SK-N-SH (cell line): Measurements from ENCODE around the gene PCDHGA5. TPM values are rescaled to one million over a fixed set of nuclear protein-coding genes. Genes with fewer than 3 reads are reported as not detected.

ENCODE experiments used
- CTCF ChIA-PET: fragments of 300-600, 350-600 bp; formaldehyde crosslinking; extraction: SDS; loops from one replicate; lab custom pipeline; 2021; lab: Yijun Ruan, JAX
- POLR2A ChIA-PET: fragments of 350-600 bp; sonication (Branson Sonifier 250); formaldehyde crosslinking; extraction: SDS; loops from one replicate; lab custom pipeline; 2020; ENCODE audit warnings: antibody characterized with exemption, inconsistent platforms; lab: Yijun Ruan, JAX
- DNase-seq: peaks from one replicate; pipeline ENCODE4 v3.0.0; 2012
- H2AFZ ChIP-seq: fragments of 200-600 bp; sonication (generic); 2 replicates; pipeline ENCODE4 v1.8.1; 2016; ENCODE audit warnings: antibody characterized with exemption, mild to moderate bottlenecking, low read depth
- H3F3A ChIP-seq: fragments of 200-600 bp; sonication (generic); replicated peaks from 2 replicates; pipeline ENCODE3; 2016; ENCODE audit warnings: antibody characterized with exemption, mild to moderate bottlenecking; ENCODE audit not compliant: insufficient read depth
- H3K27ac ChIP-seq, 2 experiments: fragments of 200-500 bp in 1 of 2; fragments of 200-600 bp in 1 of 2; sonication (Bioruptor generic) in 1 of 2; sonication (generic), shearing (Covaris generic) in 1 of 2; 2 replicates each; pipeline versions ENCODE4 v1.5.1 to v1.6.1; 2014 to 2016; ENCODE audit warnings: low read depth in 2 of 2, inconsistent platforms in 1 of 2, low read length in 1 of 2, mild to moderate bottlenecking in 1 of 2, mixed read lengths in 1 of 2
- H3K27me3 ChIP-seq: fragments of 200-600 bp; sonication (generic), shearing (Covaris generic); 2 replicates; pipeline ENCODE4 v1.6.1; 2016; ENCODE audit warnings: mixed run types; ENCODE audit not compliant: insufficient read depth
- H3K36me3 ChIP-seq, 2 experiments: fragments of 200-500 bp in 1 of 2; fragments of 200-600 bp in 1 of 2; sonication (Bioruptor generic) in 1 of 2; sonication (generic) in 1 of 2; replicated peaks in 1 of 2; 2 replicates each; pipeline versions ENCODE3 to v1.5.1; 2014 to 2016; ENCODE audit warnings: low read length in 1 of 2, mild to moderate bottlenecking in 1 of 2; ENCODE audit not compliant: insufficient read depth in 2 of 2, control insufficient read depth in 1 of 2
- H3K4me1 ChIP-seq, 2 experiments: fragments of 200-500 bp in 1 of 2; fragments of 200-600 bp in 1 of 2; sonication (Bioruptor generic) in 1 of 2; sonication (generic), shearing (Covaris generic) in 1 of 2; 2 replicates each; pipeline versions ENCODE4 v1.5.1 to v1.6.1; 2014 to 2016; ENCODE audit warnings: low read depth in 1 of 2, low read length in 1 of 2, mixed run types in 1 of 2; ENCODE audit not compliant: insufficient read depth in 2 of 2, control insufficient read depth in 1 of 2
- H3K4me2 ChIP-seq: fragments of 200-600 bp; sonication (generic), shearing (Covaris generic); 2 replicates; pipeline ENCODE4 v1.6.1; 2017; ENCODE audit warnings: mixed run types
- H3K4me3 ChIP-seq, 2 experiments: fragments of 200-500 bp in 1 of 2; fragments of 200-600 bp in 1 of 2; sonication (Bioruptor generic) in 1 of 2; sonication (generic), shearing (Covaris generic) in 1 of 2; 2 replicates each; pipeline versions ENCODE4 v1.5.1 to v1.8.1; 2014 to 2016; ENCODE audit warnings: low read depth in 2 of 2, inconsistent platforms in 1 of 2, low read length in 1 of 2, mild to moderate bottlenecking in 1 of 2, mixed read lengths in 1 of 2, moderate library complexity in 1 of 2
- H3K79me2 ChIP-seq: fragments of 200-600 bp; sonication (generic); 2 replicates; pipeline ENCODE4 v1.8.1; 2017; ENCODE audit warnings: mild to moderate bottlenecking; ENCODE audit not compliant: insufficient read depth
- H3K9ac ChIP-seq: fragments of 200-600 bp; sonication (generic); 2 replicates; pipeline ENCODE4 v1.6.1; 2017; ENCODE audit warnings: mixed run types
- H3K9me2 ChIP-seq: fragments of 200-600 bp; sonication (generic); 2 replicates; pipeline ENCODE4 v1.6.1; 2017; ENCODE audit warnings: mixed run types
- H3K9me3 ChIP-seq: fragments of 200-600 bp; sonication (generic); 2 replicates; pipeline ENCODE4 v1.6.1; 2017; ENCODE audit warnings: mixed run types, mild to moderate bottlenecking, moderate library complexity
- H4K20me1 ChIP-seq: fragments of 200-600 bp; sonication (generic); 2 replicates; pipeline ENCODE4 v1.6.1; 2017; ENCODE audit warnings: mild to moderate bottlenecking, mixed run types; ENCODE audit not compliant: insufficient read depth
- CHD2 ChIP-seq: fragments of 150-350 bp; IDR thresholded peaks from 2 replicates; pipeline ENCODE4 v1.6.1; 2018; ENCODE audit warnings: low read length; ENCODE audit not compliant: partially characterized antibody
- EP300 ChIP-seq, 2 experiments: IDR thresholded peaks; 2 replicates each; pipeline versions ENCODE4 v1.4.0 to v1.6.1; 2012; ENCODE audit warnings: borderline replicate concordance in 1 of 2, low read depth in 1 of 2, low read length in 1 of 2
- EZH2phosphoT487 ChIP-seq: fragments of 200-600 bp; sonication (generic); IDR thresholded peaks from 2 replicates; pipeline ENCODE4 v1.6.1; 2017; ENCODE audit warnings: low read depth, mixed run types, mild to moderate bottlenecking, antibody characterized with exemption, moderate library complexity, borderline replicate concordance
- FOSL2 ChIP-seq: IDR thresholded peaks from 2 replicates; pipeline ENCODE4 v1.4.0; 2012; ENCODE audit warnings: low read depth, mild to moderate bottlenecking, moderate library complexity, borderline replicate concordance
- FOXJ3 ChIP-seq: sonication (generic); formaldehyde crosslinking; IDR thresholded peaks from 2 replicates; pipeline ENCODE4 v1.5.1; 2020; ENCODE audit warnings: mild to moderate bottlenecking, missing genetic modification reagents
- FOXM1 ChIP-seq: IDR thresholded peaks from 2 replicates; pipeline ENCODE4 v1.4.0; 2012; ENCODE audit warnings: low read depth, mild to moderate bottlenecking
- GABPA ChIP-seq: IDR thresholded peaks from 2 replicates; pipeline ENCODE4 v1.4.0; 2012; ENCODE audit warnings: low read depth, mild to moderate bottlenecking
- GATA2 ChIP-seq: sonication (generic); formaldehyde crosslinking; IDR thresholded peaks from 2 replicates; pipeline ENCODE4 v1.5.0; 2020; ENCODE audit warnings: mild to moderate bottlenecking, missing genetic modification reagents
- MEF2A ChIP-seq: IDR thresholded peaks from 2 replicates; pipeline ENCODE4 v1.4.0; 2012; ENCODE audit warnings: low read depth, borderline replicate concordance
- MXI1 ChIP-seq: IDR thresholded peaks from 2 replicates; pipeline ENCODE4 v1.6.1; 2012; ENCODE audit warnings: mild to moderate bottlenecking, low read depth, low read length, improper control_type of control experiment
- NFIC ChIP-seq: IDR thresholded peaks from 2 replicates; pipeline ENCODE4 v1.4.0; 2012; ENCODE audit warnings: borderline replicate concordance
- NRF1 ChIP-seq: IDR thresholded peaks from 2 replicates; pipeline ENCODE4 v1.6.1; 2012; ENCODE audit warnings: low read depth, mild to moderate bottlenecking, low read length
- PBX3 ChIP-seq: IDR thresholded peaks from 2 replicates; pipeline ENCODE4; 2012
- RAD21 ChIP-seq: IDR thresholded peaks from 2 replicates; pipeline ENCODE4 v1.6.1; 2012; ENCODE audit warnings: mild to moderate bottlenecking, low read length
- RFX5 ChIP-seq: IDR thresholded peaks from 2 replicates; pipeline ENCODE4 v1.6.1; 2012; ENCODE audit warnings: mild to moderate bottlenecking, improper control_type of control experiment, low read length
- TAF1 ChIP-seq: IDR thresholded peaks from 2 replicates; pipeline ENCODE4 v1.6.1; 2012; ENCODE audit warnings: low read depth, mild to moderate bottlenecking, low read length, moderate library complexity, borderline replicate concordance
- TCF12 ChIP-seq: IDR thresholded peaks from 2 replicates; pipeline ENCODE4 v1.4.0; 2012
- USF2 ChIP-seq: fragments of 150-350 bp; IDR thresholded peaks from 2 replicates; pipeline ENCODE4 v1.6.1; 2017; ENCODE audit warnings: antibody characterized with exemption, low read length, low read depth, borderline replicate concordance
- WGBS: methylation state at CpG from one replicate; pipeline ENCODE4 v1.1.6; 2017; ENCODE audit warnings: low lambda C conversion rate; 5-methylcytosine and 5-hydroxymethylcytosine counted together
- polyA plus RNA-seq, 3 experiments: library from polyadenylated mRNA; depleted of rRNA; stranded (reverse); fragments of >200 nt; gene quantifications; 2 replicates each; pipeline ENCODE4 v1.2.3, GENCODE V29; 2012
- TF ChIP-seq, protein P1 (sequence below): fragments of 200-600 bp; sonication (generic); IDR thresholded peaks from 2 replicates; pipeline ENCODE4 v1.6.1; 2017; ENCODE audit warnings: antibody characterized with exemption, mild to moderate bottlenecking, moderate library complexity
- TF ChIP-seq, protein P2 (sequence below): IDR thresholded peaks from 2 replicates; pipeline ENCODE4 v1.4.0; 2012; ENCODE audit warnings: low read depth, borderline replicate concordance
- TF ChIP-seq, protein P3 (sequence below): IDR thresholded peaks from 2 replicates; pipeline ENCODE4 v1.4.0; 2012; ENCODE audit warnings: low read depth

Gene PCDHGA5
- polyA plus RNA-seq, 1 of the 3 experiments (the other 2 are of a cell fraction), result 0.71 TPM

GRCh38 chr5:141373673-141374317 lies 9.8 kb downstream of the PCDHGA5 start, which contains the start of gene PCDHGA6:
Gene PCDHGA6 (plus strand): TSS chr5:141373891. CDS start chr5:141374084, 193 bp downstream.
- Histone ChIP-seq H3K4me1 (no peaks in the 10 kb centered on the region), H3K4me2 (no peak within 1 kb of the TSS), H2AFZ (no peak within 1 kb of the TSS), H3K9ac (no peak within 1 kb of the TSS), H3K27me3 (no peaks in the 10 kb centered on the region), H3K9me3 (no peaks in the 10 kb centered on the region; the same call in 1 of the 2 replicates), H3K79me2 (no peaks in the 10 kb centered on the region), H3F3A (no peaks in the 10 kb centered on the region), H3K36me3 (peaks cover 0 to 14% of the 10 kb centered on the region in 2 experiments), H3K27ac (no peak within 1 kb of the TSS), H3K9me2 (no peaks in the 10 kb centered on the region), H3K4me3 (no peak within 1 kb of the TSS; a peak in 1 of 4 replicates), H4K20me1 (no peaks in the 10 kb centered on the region)
- ChIA-PET POLR2A (no interaction called here), CTCF (interaction anchor here (0.9 to 1.8 kb wide), 5 partner anchors 12 to 193 kb away, joined by 3 to 8 read pairs (median 4); partner anchors contain the start of gene PCDHB14)
- DNase-seq, result no peak
- 67% methylated on average over 27 of the region's 27 CpGs for WGBS
- TF ChIP-seq MEF2A, result no peak
- no peak for TF ChIP-seq PBX3
- no peak for TF ChIP-seq USF2
- TF ChIP-seq, protein P1, sequence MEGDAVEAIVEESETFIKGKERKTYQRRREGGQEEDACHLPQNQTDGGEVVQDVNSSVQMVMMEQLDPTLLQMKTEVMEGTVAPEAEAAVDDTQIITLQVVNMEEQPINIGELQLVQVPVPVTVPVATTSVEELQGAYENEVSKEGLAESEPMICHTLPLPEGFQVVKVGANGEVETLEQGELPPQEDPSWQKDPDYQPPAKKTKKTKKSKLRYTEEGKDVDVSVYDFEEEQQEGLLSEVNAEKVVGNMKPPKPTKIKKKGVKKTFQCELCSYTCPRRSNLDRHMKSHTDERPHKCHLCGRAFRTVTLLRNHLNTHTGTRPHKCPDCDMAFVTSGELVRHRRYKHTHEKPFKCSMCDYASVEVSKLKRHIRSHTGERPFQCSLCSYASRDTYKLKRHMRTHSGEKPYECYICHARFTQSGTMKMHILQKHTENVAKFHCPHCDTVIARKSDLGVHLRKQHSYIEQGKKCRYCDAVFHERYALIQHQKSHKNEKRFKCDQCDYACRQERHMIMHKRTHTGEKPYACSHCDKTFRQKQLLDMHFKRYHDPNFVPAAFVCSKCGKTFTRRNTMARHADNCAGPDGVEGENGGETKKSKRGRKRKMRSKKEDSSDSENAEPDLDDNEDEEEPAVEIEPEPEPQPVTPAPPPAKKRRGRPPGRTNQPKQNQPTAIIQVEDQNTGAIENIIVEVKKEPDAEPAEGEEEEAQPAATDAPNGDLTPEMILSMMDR, result peak; percentile 52
- no peak for TF ChIP-seq RFX5
- TF ChIP-seq, protein P2, sequence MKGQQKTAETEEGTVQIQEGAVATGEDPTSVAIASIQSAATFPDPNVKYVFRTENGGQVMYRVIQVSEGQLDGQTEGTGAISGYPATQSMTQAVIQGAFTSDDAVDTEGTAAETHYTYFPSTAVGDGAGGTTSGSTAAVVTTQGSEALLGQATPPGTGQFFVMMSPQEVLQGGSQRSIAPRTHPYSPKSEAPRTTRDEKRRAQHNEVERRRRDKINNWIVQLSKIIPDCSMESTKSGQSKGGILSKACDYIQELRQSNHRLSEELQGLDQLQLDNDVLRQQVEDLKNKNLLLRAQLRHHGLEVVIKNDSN, result no peak
- TF ChIP-seq NRF1, result no peak
- no peak for TF ChIP-seq TAF1
- TF ChIP-seq GATA2 (CRISPR knock-in tag), result no peak
- TF ChIP-seq RAD21, result peak; percentile 45
- TF ChIP-seq FOXJ3 (CRISPR knock-in tag), result no peak

DNA sequence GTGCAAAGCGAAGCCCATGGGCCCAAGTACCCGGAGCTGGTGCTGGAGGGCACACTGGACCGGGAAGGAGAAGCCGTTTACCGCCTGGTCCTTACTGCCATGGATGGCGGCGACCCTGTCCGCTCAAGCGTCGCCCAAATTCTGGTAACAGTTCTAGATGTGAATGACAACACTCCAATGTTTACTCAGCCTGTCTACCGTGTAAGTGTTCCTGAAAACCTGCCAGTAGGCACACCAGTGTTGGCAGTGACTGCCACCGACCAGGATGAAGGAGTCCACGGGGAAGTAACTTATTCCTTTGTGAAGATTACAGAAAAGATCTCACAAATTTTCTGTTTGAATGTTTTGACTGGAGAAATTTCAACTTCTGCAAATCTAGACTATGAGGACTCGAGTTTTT lies 10.7 kb downstream of the PCDHGA5 start:
- H3F3A ChIP-seq, result no peaks in the 10 kb centered on the region
- H3K9me3 ChIP-seq, result no peaks in the 10 kb centered on the region; the same call in 1 of the 2 replicates
- DNase-seq, result no peak
- no peaks in the 10 kb centered on the region for H3K4me1 ChIP-seq
- no peak overlapping the region for H3K27ac ChIP-seq
- no peaks in the 10 kb centered on the region for H3K27me3 ChIP-seq
- no peaks in the 10 kb centered on the region for H3K9me2 ChIP-seq
- peaks cover 0 to 14% of the 10 kb centered on the region in 2 experiments for H3K36me3 ChIP-seq
- 69% methylated on average over 14 of the region's 14 CpGs for WGBS
- no peak overlapping the region for H3K9ac ChIP-seq
- CTCF ChIA-PET, result interaction anchor here (0.7 to 1.8 kb wide), 6 partner anchors 12 to 193 kb away, joined by 3 to 8 read pairs (median 4); partner anchors contain the start of gene PCDHB14
- H4K20me1 ChIP-seq, result no peaks in the 10 kb centered on the region
- H3K4me2 ChIP-seq, result no peak overlapping the region
- no peak overlapping the region for H2AFZ ChIP-seq
- H3K4me3 ChIP-seq, result no peak overlapping the region
- POLR2A ChIA-PET, result no interaction called here
- no peaks in the 10 kb centered on the region for H3K79me2 ChIP-seq
- TF ChIP-seq CHD2 (no peak), FOXM1 (no peak), GATA2 (CRISPR knock-in tag) (no peak), GABPA (no peak), NFIC (no peak), TCF12 (no peak), MXI1 (no peak), EP300 (IDR thresholded peaks at IDR 0.05; ENCODE audit: borderline replicate concordance in 1 of 2, low read depth in 1 of 2, low read length in 1 of 2) (no peak), FOXJ3 (CRISPR knock-in tag) (no peak), EZH2phosphoT487 (no peak), FOSL2 (no peak), NRF1 (no peak)
- TF ChIP-seq, protein P3, sequence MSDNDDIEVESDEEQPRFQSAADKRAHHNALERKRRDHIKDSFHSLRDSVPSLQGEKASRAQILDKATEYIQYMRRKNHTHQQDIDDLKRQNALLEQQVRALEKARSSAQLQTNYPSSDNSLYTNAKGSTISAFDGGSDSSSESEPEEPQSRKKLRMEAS, result no peak
